Mucosa of rectum (tissue), 2 donors: ENCODE measurements around the gene SSMEM1.

Experiments used
- H3K27ac ChIP-seq, 2 donors: one replicate each; pipeline ENCODE4 v1.7.0; 2013; ENCODE audit warnings: inconsistent platforms in 2 of 2, low read depth in 2 of 2, low read length in 2 of 2
- H3K27me3 ChIP-seq, 2 donors: one replicate each; pipeline ENCODE4 v1.7.0; 2013; ENCODE audit warnings: low read length in 2 of 2; ENCODE audit not compliant: control insufficient read depth in 2 of 2, insufficient read depth in 2 of 2
- H3K36me3 ChIP-seq, 2 donors: one replicate each; pipeline ENCODE4 v1.7.0; 2013; ENCODE audit warnings: low read length in 2 of 2; ENCODE audit not compliant: control insufficient read depth in 2 of 2, insufficient read depth in 2 of 2
- H3K4me1 ChIP-seq, 2 donors: one replicate each; pipeline ENCODE4 v1.7.0; 2013; ENCODE audit warnings: low read length in 2 of 2, mild to moderate bottlenecking in 1 of 2; ENCODE audit not compliant: control insufficient read depth in 2 of 2, insufficient read depth in 2 of 2
- H3K4me3 ChIP-seq, 2 donors: one replicate each; pipeline ENCODE4 v1.7.0; 2013; ENCODE audit warnings: low read length in 2 of 2
- H3K9ac ChIP-seq, 2 donors: one replicate each; pipeline ENCODE4 v1.7.0; 2013; ENCODE audit warnings: low read length in 2 of 2, low read depth in 1 of 2, mild to moderate bottlenecking in 1 of 2
- H3K9me3 ChIP-seq, 2 donors: one replicate each; pipeline ENCODE4 v1.7.0; 2013; ENCODE audit warnings: low read length in 2 of 2; ENCODE audit not compliant: control insufficient read depth in 2 of 2
- donor health status: healthy.
- donor health status: Normal muscosa, but diverticular disease.

SSMEM1 gene

DNA sequence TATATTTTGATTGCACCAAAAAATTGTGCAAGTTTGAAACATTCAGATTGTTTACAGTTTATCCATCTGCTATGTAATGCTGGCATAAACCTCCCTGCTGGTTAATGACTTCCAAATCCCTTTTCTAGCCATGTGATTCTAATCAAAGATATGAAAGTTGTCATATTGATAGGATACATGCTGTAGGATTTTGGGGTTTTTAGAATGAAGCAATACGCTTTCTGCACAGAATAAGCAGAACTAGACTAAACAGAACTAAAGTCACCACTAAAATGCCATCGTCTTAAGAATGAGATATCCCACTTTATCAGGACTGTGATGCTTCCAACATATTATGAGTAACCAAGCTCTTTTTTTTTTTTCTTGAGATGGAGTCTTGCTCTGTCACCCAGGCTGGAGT lies 856 bp downstream of the SSMEM1 start:
- Histone ChIP-seq H3K9ac (no peak overlapping the region), H3K4me1 (peaks cover 0 to 11% of the 10 kb centered on the region in 2 donors), H3K36me3 (no peaks in the 10 kb centered on the region), H3K9me3 (no peaks in the 10 kb centered on the region), H3K4me3 (no peak overlapping the region), H3K27ac (no peak overlapping the region), H3K27me3 (no peaks in the 10 kb centered on the region)

DNA sequence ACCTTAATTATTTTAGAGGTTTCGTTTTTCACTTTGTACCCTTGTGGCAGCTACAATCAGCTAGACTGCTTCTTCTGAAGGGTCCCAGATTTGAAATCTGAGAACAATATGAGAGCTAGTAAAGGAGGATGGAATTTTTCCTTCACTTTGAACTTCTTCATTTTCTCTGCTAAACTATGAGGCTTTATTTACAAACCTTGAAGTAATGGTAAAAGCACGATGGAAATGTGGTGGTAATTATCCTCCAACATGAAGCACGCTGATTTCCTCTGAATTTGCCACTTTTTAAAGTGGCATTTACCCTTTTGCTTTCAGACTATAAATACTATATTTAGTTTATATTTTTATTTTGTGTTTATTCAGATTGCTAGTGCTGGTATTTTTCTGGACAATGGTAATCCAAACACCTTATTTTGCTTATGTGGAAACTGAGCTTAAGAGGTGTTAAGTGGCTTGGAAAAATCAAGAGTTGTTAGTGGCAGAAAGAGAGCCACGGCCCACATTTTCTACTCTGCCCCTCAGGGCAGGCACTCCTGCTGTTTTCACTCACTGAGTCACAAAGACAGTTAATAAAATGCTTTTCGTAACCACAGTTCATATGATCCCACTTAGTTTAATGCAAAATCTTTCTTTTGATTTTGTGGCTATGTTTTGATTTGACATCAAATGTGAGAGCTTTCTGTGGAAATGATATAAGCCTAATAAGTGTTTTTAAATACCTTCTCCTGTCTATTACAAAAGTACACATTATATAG lies 2.7 kb downstream of the SSMEM1 start:
- no peak overlapping the region for H3K9ac ChIP-seq
- H3K27me3 ChIP-seq: no peaks in the 10 kb centered on the region
- no peak overlapping the region for H3K4me3 ChIP-seq

DNA sequence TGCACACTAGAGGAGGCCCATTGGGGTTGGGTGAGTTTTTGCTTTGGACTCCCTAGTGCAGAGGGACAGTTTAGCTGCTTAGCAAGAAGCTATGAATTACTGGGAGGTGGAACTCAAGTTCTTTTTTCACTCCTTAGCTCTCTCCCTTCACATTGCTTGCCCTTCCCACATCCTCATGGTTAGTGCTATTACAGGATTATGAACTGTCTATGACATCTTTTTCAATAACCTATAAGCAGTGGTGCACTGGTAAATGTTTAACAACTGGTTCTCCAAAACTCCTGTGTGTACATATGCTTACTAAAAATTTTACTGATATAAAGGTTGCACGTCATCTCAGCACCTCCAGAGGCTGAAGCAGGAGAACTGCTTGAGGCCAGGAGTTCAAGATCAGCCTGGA lies 6.2 kb downstream of the SSMEM1 start:
- no peak overlapping the region for H3K4me3 ChIP-seq

More for the DNA sequence above, 2.7 kb downstream of the SSMEM1 start:
- no peak overlapping the region for H3K27ac ChIP-seq
- H3K9me3 ChIP-seq: no peaks in the 10 kb centered on the region
- H3K4me1 ChIP-seq: peaks cover 0 to 3% of the 10 kb centered on the region in 2 donors
- no peaks in the 10 kb centered on the region for H3K36me3 ChIP-seq

DNA sequence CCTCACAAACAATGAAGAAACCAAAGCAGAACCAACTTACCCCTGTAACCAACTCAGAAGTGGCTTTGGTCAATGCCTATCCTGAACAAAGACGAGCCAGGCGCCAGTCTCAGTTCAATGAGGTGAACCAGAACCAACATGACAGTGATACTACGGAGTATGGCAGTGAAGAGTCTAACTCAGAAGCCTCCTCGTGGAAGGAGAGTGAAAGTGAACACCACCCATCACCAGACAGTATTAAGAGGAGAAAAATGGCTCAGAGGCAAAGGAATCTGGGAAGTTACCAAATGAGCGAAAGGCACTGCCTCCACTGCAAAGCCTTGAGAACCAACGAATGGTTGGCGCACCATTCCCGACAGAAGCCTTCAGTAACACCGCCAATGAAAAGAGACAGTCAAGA lies 8.4 kb downstream of the SSMEM1 start:
- H3K27me3 ChIP-seq: no peaks in the 10 kb centered on the region
- H3K9me3 ChIP-seq: no peaks in the 10 kb centered on the region
- no peak overlapping the region for H3K27ac ChIP-seq
- no peaks in the 10 kb centered on the region for H3K36me3 ChIP-seq
- no peaks in the 10 kb centered on the region for H3K4me1 ChIP-seq
- H3K9ac ChIP-seq: no peak overlapping the region
- H3K4me3 ChIP-seq: no peak overlapping the region

More for the DNA sequence above, 6.2 kb downstream of the SSMEM1 start:
- Histone ChIP-seq H3K4me1 (no peaks in the 10 kb centered on the region), H3K9ac (no peak overlapping the region), H3K36me3 (no peaks in the 10 kb centered on the region), H3K27ac (no peak overlapping the region), H3K27me3 (no peaks in the 10 kb centered on the region), H3K9me3 (no peaks in the 10 kb centered on the region)

DNA sequence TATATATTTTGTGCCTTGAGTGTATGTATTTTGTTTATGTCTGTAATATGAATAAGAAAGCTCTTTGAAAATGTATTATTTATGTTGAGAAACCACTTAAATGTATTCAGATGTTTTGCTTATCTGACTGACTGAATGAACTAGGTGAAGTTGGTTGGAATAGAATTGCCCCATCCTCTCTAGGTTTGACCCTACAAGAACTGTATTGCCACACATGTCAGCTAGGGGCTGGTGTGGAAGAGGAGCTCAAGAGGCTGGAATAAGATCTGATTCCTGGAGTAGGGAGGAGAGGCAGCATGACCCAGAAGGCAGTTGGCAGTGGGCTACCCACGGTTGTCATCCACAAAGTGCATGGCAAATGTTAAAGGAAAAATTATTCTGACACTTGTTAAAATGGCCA lies 9.1 kb downstream of the SSMEM1 start:
- Histone ChIP-seq H3K4me3 (no peak overlapping the region), H3K9ac (no peak overlapping the region)

DNA sequence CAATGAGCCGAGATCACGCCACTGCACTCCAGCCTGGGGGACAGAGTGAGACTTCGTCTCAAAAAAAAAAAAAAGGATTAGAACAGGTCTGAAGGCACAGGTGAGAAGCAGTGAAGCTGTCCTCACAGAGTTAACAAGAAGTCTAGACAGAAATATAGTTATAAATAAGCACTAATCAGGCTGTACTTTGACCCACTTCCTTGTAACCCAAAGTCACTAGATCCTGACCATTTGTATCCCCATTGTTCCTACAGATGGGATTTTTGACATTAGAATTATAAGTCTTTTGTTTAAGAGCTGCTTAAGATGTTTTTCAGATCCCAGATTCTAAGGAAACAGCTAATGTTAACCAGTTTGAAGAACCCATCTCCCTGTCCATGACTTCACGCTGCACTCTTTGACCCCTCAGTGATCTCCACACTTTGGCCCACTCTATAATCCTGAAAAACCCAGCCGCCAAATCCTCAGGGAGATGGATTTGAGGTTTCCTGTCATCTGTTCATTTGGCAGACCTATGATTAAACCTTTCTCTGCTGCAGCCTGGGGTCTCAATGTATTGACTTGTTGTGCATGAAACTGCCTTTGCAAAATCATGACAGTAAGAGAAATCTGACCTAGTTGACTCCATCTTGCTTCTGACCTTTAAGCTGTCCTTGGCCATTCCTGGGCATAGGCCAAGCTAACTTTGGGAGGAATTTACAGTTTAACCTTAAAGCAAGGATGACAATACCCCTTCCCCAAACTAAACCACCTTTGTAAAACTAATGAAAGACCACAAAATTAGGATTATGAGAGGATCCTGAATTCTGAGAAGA lies 11.4 kb downstream of the SSMEM1 start:
- no peak overlapping the region for H3K27ac ChIP-seq
- H3K4me3 ChIP-seq: no peak overlapping the region
- H3K4me1 ChIP-seq: no peaks in the 10 kb centered on the region
- H3K9me3 ChIP-seq: no peaks in the 10 kb centered on the region
- no peak overlapping the region for H3K9ac ChIP-seq
- no peaks in the 10 kb centered on the region for H3K27me3 ChIP-seq
- no peaks in the 10 kb centered on the region for H3K36me3 ChIP-seq

More for the DNA sequence above, 9.1 kb downstream of the SSMEM1 start:
- Histone ChIP-seq H3K27me3 (no peaks in the 10 kb centered on the region), H3K36me3 (no peaks in the 10 kb centered on the region), H3K9me3 (no peaks in the 10 kb centered on the region), H3K27ac (no peak overlapping the region), H3K4me1 (no peaks in the 10 kb centered on the region)

DNA sequence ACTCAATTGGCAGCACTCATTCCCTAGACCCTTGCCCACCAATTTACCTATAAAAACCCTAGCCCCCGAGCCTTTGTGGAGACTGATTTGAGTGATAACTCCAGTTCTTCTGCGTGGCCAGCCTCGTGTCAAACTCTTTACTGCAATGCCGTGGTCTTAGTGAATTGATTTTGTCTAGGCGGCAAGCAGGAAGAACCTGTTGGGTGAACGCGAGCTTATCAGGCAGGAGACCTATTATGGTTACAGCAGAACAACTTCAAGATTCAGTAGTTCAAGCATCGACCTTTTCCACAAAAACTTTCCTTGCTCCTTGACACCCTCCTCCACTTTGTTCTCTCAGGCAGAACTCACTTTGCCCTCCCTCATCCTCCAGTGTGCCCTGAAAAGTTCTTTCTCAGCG lies 12.2 kb downstream of the SSMEM1 start:
- Histone ChIP-seq H3K36me3 (no peaks in the 10 kb centered on the region), H3K4me3 (no peak overlapping the region), H3K9me3 (no peaks in the 10 kb centered on the region), H3K4me1 (no peaks in the 10 kb centered on the region), H3K27me3 (no peaks in the 10 kb centered on the region), H3K27ac (no peak overlapping the region), H3K9ac (no peak overlapping the region)

DNA sequence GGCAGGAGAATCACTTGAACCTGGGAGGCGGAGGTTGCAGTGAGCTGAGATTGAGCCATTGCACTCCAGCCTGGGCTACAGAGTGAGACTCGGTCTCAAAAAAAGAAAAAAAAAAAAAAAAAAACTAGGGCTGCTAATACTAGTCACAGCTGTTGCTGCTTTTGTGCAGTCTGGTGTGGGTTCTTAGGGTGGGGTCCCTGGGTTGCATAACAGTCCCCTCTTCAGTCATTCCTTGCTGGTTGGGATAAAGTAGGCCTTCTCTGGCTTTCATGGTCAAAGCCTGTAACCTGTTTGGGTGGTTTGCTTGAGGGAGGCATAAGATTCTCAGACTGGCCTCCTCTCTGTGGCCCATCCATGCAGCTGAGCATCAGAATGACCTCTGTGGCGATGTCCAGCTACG lies 14.1 kb downstream of the SSMEM1 start:
- peaks cover 0 to 2% of the 10 kb centered on the region in 2 donors for H3K9me3 ChIP-seq
- no peak overlapping the region for H3K4me3 ChIP-seq
- no peaks in the 10 kb centered on the region for H3K4me1 ChIP-seq
- no peaks in the 10 kb centered on the region for H3K27me3 ChIP-seq
- H3K9ac ChIP-seq: no peak overlapping the region
- no peaks in the 10 kb centered on the region for H3K36me3 ChIP-seq
- no peak overlapping the region for H3K27ac ChIP-seq

DNA sequence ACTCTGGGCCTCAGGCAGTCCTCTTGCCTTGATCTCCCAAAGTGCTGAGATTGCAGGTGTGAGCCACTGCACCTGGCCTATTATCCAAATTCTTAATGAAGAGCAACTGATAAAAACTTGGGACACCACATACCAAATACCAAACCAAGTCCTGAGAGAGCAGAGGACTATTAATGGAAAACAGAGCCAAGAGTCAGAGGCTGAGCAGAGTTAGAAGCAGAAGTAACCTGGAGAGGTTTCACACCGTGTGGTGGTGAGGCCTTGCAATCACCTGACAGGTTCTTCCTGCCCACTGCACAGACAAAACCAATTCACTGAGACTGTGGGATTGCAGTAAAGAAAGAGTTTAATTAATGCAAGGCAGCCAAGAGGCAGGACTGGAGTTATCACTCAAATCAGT lies 16.0 kb downstream of the SSMEM1 start:
- Histone ChIP-seq H3K27me3 (no peaks in the 10 kb centered on the region), H3K4me1 (no peaks in the 10 kb centered on the region), H3K4me3 (no peak overlapping the region), H3K27ac (no peak overlapping the region), H3K36me3 (no peaks in the 10 kb centered on the region), H3K9ac (no peak overlapping the region), H3K9me3 (peaks cover 0 to 2% of the 10 kb centered on the region in 2 donors)

DNA sequence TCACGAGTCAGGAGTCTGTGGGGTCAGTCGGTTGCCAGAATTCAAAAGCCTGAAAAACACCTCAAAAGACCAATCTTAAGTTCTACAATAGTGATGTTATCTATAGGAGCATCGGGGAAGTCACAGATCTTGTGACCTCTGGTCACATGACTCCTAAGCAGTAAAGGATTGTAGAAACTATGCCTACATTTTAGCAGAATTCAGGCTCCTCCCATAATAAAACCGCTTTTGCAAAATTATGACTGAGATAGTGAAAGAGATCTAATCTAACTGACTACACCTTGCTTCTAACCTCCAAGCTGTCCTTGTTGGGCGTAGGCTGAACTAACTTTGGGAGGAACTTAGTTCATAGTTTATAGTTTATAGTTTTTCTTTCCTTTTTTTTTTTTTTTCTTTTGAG lies 16.6 kb downstream of the SSMEM1 start:
- no peaks in the 10 kb centered on the region for H3K27me3 ChIP-seq
- H3K4me3 ChIP-seq: no peak overlapping the region
- no peaks in the 10 kb centered on the region for H3K36me3 ChIP-seq
- H3K27ac ChIP-seq: no peak overlapping the region
- peaks cover 0 to 2% of the 10 kb centered on the region in 2 donors for H3K9me3 ChIP-seq
- no peaks in the 10 kb centered on the region for H3K4me1 ChIP-seq
- no peak overlapping the region for H3K9ac ChIP-seq
